ENCODE measurements around the gene ZNF185.

Gene ZNF185

DNA sequence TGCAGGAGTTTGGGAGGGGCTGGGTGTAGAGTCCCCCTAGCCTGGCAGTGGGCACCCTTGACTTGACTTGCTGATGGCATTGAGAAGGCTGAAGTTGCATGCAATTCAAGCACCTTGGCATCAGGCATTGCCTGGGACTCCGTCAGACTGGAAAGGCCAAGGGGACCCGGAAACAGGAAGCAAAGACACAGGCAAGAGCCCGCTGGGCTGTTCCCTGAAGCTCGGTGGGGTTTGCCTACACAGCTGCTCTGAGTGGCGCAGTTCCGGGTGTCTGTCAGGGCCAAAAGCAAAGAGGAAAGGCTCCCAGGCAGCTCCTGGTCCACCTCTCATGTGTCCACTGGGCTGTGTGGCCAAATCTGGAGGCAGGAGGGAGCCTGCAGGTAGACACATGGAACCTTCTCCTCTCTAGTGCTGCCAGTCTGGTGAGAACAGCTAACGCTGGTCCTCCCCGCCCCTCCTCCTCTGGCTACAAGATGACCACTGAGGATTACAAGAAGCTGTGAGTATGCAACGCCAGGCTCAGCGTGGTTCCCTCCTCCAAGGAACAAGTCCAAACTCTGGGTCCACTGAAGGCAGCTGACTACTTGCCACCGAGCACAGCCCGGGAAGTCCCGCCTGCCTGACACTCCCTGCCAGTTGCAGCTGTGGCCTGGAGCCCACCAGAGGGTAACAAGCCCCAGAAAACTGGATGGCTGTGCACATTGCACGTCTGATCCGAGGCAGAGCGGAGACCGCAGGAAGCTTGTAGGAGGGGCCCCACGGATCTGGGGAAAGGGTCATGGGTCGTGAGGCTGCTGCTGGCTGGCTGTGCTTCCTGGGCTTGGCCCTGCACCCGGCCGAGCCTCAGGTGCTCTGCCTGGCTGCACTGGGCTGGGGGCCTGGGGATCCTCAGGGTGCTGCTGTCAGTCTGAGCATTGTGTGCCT is 20.1 kb downstream of the ZNF185 start:
- no peak for DNase-seq (ENCODE audit: low read depth)

DNA sequence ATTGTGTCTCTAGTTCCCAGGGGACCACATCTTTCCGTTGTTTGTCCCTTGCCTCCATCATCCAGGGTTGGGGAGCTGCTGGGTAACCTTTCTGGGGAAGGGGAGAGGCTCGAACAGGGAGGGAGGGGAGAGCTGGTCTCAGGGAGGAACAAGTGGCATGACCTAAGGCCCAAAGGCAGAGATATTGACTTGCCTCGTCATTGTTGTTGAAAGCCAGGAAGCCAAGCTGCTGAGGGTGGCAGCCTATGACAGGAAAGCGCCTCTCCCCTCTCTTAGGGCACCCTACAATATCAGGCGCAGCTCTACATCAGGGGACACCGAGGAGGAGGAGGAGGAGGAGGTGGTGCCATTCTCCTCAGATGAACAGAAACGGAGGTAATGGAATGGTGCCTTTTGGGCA is 20.8 kb downstream of the ZNF185 start:
- DNase-seq (ENCODE audit: low read depth), result no peak

DNA sequence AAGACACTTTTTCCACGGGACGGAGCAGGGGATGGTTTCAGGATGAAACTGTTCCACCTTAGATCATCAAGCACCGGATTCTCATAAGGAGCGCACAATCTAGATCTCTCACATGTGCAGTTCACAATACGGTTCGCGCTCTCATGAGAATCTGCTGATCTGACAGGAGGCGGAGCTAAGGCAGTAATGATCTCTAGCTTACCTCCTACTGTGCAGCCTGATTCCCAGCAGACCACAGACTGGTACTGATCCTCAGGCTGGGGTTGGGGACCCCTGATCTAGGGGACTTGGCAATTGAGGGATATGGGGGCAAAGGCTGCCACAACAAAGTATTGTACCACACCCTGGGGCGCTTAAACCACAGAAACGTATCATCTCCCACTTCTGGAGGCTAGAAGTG is 25.7 kb downstream of the ZNF185 start:
- no peak for DNase-seq (ENCODE audit: low read depth)

DNA sequence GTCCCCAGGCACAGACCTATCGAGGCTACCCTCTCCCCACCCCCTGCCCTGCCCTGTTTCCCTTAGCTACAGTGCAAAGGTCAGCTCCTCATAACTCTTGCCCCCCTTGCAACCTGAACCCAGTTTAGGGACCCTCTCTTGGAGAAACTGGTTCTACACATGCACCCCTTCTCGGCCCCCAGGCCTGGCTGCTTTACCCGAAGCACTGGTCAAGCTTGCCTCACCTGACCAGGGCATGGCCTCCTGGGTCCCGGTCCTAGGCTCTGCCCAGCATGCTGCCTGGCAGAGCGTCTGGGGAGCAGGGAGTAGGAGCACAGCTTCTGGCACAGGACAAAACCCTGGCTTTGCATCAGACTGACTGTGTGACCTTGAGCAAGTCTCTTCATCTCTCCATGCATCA is 28.0 kb downstream of the ZNF185 start:
- no peak for DNase-seq (ENCODE audit: low read depth)

GRCh38 chrX:152926279-152926678 is 28.4 kb downstream of the ZNF185 start:
- peak; percentile 87 for DNase-seq (ENCODE audit: low read depth)

GRCh38 chrX:152926923-152927322 is 29.1 kb downstream of the ZNF185 start:
- no peak for DNase-seq (ENCODE audit: low read depth)

DNA sequence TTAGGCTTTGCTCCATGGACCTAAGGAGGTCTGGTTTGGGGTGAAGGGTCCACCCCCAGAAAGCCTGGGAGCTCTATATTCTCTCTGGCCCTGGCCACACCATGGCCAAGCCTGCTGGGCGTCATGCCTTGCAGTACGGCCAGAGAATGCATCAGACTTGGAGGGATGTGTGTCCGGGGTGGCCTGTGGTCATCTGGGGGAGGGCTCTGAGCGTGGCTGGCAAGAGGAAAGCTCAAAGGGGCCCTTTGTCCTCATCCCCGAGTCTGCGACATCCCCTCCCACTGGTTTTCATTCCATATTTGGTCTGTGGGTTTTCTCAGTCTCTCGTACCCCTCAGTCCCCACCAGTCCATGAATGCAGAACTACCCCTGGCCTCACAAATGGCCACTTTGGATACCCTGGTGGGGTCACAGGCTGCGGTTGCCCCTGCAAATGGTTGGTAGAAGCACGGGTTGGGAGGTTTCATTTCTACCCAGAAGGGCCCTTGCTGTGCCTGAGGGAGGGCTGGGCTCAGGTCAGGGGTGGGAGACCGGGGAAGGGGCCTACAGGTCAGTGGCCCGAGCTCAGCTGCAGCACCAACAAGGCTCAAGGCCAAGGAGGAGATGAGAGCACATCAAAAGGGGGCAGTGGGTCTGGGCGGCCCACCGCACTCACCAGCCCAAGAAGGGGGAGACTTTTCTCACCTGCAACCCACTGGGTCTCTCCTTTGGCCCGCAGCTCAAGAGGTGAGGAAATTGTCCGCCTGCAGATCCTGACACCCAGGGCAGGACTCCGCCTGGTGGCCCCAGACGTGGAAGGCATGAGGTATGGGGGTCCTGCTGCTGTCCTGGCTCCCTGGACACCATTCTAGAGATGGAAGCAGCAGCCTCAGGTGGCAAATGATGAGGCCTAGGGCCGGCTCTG is 30.2 kb downstream of the ZNF185 start:
- DNase-seq (ENCODE audit: low read depth), result no peak

DNA sequence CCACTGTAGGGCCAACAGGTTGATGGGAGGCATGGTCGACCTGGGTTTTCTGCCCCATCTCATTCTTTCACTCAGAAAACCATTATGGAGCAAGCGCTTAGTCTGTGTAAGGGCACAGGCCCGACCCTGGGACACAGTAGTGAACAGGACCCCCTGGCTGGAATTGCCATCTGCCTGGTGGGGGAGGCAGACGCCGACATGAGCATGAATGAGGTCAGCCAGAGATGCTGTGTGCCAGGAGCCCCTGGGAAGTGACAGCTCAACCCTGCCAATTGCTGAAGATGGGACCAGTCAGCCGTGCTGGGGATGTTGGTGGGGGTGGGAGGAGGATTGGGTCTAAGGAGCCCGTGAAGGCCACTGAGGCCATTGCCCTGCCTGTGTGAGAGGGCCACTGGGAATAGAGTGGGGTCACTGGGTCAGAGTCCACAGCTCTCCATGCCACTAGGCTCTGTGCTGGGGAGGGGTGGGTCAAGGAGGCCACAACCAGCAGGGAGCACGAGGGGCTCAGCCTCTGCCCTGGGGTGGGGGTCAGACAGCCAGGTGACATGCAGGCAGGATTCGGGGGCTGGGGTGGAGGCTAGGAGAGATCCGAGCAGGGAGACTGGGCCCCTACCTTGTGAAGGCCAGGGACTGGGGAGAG is 31.0 kb downstream of the ZNF185 start:
- DNase-seq (ENCODE audit: low read depth), result no peak

DNA sequence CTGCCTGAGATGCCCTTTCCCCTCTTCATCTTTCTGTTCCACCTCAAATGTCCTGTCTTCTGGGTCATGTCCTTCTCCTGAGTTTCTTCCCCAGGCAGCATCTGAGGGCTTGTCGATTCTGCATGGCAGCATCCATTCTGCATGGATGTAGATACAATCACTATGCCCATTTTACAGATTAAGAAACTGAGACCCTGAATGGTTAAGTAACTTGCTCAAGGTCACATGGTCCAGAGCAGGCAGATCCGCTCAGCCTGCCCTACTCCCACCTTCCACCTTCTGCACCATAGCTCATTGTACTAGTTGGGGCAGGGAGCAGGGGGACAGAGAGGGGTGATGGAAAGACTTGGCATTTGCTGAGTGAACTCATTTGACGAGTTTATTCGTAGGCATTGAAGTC is 32.0 kb downstream of the ZNF185 start:
- no peak for DNase-seq (ENCODE audit: low read depth)

- DNase-seq (ENCODE audit: low read depth), result no peak
These were observed 32.6 kb downstream of the ZNF185 start for GRCh38 chrX:152930516-152930915.

DNA sequence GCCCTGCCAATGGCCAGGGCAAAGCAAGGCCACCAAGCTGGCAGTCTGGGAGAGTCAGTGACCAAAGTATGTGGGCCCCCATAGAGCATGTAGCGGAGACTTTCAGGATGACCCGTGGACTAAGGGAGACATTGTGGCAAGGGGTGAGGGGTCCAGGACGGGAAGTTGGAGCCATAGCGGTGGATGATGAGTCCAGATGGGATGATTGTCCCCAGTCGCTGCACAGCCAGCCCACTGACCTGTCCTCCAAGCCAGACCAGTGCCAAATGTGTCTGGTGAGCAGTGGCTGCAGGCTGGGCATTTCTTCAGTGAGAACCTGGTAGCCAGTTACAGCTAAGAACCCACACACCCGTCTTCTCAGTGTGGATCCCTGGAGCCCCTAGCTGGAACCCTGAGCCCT is 34.3 kb downstream of the ZNF185 start:
- DNase-seq (ENCODE audit: low read depth), result no peak

DNA sequence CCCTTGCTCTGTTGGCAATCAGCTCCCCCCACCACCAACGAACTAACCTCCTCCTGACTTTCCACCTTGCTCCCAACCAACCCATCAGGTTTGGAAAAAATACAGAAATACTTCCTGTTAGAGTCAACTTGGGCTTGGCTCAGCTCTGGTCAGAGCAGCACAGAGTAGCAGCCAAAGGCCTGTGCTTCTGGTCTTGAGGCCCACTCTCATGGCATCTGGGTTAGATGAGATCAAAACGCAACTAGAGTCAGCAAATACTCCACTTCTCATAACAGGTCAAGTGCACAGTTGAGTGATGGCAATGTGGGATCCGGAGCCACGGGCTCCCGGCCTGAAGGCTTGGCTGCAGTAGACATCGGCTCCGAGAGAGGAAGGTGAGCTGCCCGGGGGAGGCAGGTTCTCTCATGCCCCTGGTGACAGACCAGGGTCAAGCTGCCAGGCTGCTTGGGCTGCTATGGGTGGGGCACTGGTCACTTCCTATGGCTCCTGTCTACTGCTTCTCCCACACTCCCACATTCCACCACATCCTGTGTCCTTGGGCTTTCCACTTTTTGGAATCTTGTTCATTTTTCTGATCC is 34.8 kb downstream of the ZNF185 start:
- no peak for DNase-seq (ENCODE audit: low read depth)

DNA sequence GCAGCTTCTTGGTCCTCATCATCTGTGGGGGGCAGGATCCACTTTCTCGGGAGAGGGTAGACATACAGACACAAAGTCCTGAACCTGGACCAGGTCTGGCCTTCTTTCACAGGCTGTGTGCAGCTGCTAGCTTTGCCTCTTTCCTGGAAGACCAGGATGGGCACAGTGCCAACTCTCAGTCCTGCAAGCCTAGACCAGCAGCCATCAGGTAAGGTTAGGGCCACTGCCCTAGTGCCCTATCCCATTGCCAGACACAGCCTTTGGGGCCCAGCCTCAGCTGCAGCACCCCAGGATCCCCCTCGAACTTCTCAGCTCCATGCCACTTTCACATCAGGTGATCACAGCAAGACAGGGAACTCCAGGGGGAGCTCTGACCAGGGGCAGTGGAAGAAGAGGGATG is 38.4 kb downstream of the ZNF185 start:
- no peak for DNase-seq (ENCODE audit: low read depth)

GRCh38 chrX:152937236-152937635 is 39.4 kb downstream of the ZNF185 start:
- DNase-seq (ENCODE audit: low read depth), result no peak

- DNase-seq (ENCODE audit: low read depth), result peak; percentile 91
These were observed 43.6 kb downstream of the ZNF185 start for GRCh38 chrX:152941328-152942076.

DNA sequence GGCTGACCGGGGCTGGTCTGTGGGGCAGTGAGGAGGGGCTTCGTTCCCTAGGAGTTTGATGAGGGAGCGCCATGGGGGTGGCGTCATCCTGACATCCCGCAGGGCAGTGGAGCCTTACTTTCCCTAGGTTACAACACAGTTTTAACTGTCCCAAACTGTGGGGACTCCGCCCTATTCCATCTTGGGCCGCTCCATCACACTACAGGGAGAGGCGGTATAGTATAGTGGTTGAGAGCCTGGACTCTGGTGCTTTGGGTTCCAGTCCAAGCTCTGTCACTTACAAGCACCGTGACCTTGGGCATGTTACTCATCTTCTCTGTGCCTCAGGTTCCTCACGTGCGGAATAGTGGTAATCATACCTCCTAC is 44.2 kb downstream of the ZNF185 start:
- no peak for DNase-seq (ENCODE audit: low read depth)

DNA sequence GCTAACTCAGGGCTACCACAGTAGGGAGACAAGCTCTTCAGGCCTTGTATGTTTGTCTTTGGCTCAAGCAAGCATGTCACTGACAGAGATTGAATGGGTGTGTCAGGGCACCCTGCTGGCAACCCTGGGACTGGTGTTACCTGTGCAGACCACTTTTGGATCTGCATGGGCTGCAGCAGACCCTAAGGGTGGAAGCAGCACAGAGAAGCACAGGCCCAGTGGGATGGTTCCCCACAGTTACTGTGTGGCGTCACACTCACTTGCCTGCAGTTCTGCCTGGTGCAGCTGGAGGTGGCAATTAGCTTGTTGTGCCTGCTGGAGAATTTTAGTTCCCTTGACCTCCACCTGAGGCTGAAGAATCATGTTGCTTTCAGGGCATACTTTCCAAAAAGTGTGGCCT is 46.0 kb downstream of the ZNF185 start:
- no peak for DNase-seq (ENCODE audit: low read depth)

DNA sequence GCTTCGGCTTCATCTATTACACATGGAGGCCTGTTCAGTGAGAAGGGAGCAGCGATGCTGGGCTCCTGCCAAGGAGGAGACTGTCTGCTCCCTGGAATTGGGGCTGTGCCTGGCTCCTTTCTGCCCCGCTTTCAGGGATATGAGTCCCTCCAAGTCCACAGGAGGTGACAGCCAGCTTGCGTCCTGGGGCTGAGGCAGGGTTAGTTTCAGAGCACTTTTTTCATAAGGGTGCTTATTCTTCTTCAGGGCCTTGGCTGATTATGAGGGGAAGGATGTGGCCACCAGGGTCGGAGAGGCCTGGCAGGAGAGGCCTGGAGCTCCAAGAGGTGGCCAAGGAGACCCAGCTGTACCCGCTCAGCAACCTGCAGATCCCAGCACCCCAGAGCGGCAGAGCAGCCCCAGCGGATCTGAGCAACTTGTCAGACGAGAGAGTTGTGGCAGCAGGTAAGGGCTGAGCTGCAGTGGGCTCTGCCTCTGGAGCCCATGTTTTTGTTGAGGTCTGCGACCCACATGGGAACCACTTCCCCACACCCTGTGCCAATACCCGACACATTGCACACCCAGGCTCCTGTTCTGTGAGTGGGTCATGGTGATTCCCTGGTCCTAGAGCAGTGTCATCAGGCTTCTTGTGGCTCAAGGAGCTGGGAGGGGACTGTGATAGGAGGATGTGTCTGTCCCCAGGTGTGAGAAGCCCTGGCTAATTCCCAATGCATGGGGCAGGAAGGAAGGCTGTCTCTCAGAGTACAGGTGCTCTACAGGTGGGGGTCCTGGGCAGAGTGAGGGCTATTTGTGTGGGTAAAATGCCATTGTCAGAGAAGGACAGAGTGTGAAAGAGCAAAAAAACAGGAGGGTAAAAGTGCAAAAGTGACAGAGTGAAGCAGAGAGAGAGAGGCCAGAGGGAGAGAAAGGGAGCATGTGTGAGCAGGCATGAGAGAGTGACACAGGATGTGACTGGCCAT is 47.4 kb downstream of the ZNF185 start:
- DNase-seq (ENCODE audit: low read depth), result no peak

- no peak for DNase-seq (ENCODE audit: low read depth)
These were observed 48.8 kb downstream of the ZNF185 start for GRCh38 chrX:152946681-152947080.

All from ELR (cell line).